Amygdala (tissue), 56 donors: ENCODE results near the gene INPPL1.
"Not testable (repeated sequence)": the region's sequence is repeated elsewhere in the genome, so short reads cannot be mapped to it uniquely, and the experiment has no call there.

Source experiments
- DNase-seq, 56 donors: peaks; one replicate each; lab custom pipeline; 2025; lab: John Stamatoyannopoulos, UW

Gene INPPL1

GRCh38 chr11:72242141-72242540 is 17.6 kb downstream of the INPPL1 start:
- no peak for DNase-seq

- no peak for DNase-seq
Measured at GRCh38 chr11:72243173-72244059, 18.8 kb downstream of the INPPL1 start.

- no peak for DNase-seq
Measured at GRCh38 chr11:72244060-72244360, 19.4 kb downstream of the INPPL1 start, which contains the start of gene PHOX2A. TSS of gene PHOX2A (minus strand) at chr11:72244176. CDS start at chr11:72244004, 172 bp downstream.

- no peak for DNase-seq
Measured at GRCh38 chr11:72244361-72245262, 20.0 kb downstream of the INPPL1 start.

GRCh38 chr11:72245263-72245816 is 20.8 kb downstream of the INPPL1 start:
- no peak for DNase-seq

- no peak for DNase-seq
Measured at GRCh38 chr11:72247584-72247983, 23.0 kb downstream of the INPPL1 start.

GRCh38 chr11:72249961-72250360 is 25.4 kb downstream of the INPPL1 start:
- no peak for DNase-seq

GRCh38 chr11:72250661-72251464 is 26.3 kb downstream of the INPPL1 start:
- no peak for DNase-seq

- DNase-seq, result no peak
Measured at GRCh38 chr11:72251614-72252013, 27.0 kb downstream of the INPPL1 start.

- no peak for DNase-seq
Measured at GRCh38 chr11:72253392-72253791, 28.8 kb downstream of the INPPL1 start.

GRCh38 chr11:72254299-72254993 is 29.9 kb downstream of the INPPL1 start:
- no peak for DNase-seq

- no peak for DNase-seq
Measured at GRCh38 chr11:72257570-72257969, 33.0 kb downstream of the INPPL1 start.

- DNase-seq, result no peak
Measured at GRCh38 chr11:72259490-72259889, 34.9 kb downstream of the INPPL1 start.

- DNase-seq, result no peak
Measured at GRCh38 chr11:72260574-72260973, 36.0 kb downstream of the INPPL1 start.

- no peak for DNase-seq
Measured at GRCh38 chr11:72263361-72263760, 38.8 kb downstream of the INPPL1 start.

GRCh38 chr11:72265951-72266350 is 41.4 kb downstream of the INPPL1 start:
- DNase-seq, result no peak

- DNase-seq, result not testable (repeated sequence)
Measured at GRCh38 chr11:72266960-72267359, 42.4 kb downstream of the INPPL1 start.

- no peak for DNase-seq
Measured at GRCh38 chr11:72267956-72268617, 43.5 kb downstream of the INPPL1 start.

GRCh38 chr11:72271980-72272379 is 47.4 kb downstream of the INPPL1 start:
- DNase-seq, result no peak
